ENCODE results near the gene IARS2.
"Not testable (repeated sequence)": the region's sequence is repeated elsewhere in the genome, so short reads cannot be mapped to it uniquely, and the experiment has no call there.

Gene IARS2

DNA sequence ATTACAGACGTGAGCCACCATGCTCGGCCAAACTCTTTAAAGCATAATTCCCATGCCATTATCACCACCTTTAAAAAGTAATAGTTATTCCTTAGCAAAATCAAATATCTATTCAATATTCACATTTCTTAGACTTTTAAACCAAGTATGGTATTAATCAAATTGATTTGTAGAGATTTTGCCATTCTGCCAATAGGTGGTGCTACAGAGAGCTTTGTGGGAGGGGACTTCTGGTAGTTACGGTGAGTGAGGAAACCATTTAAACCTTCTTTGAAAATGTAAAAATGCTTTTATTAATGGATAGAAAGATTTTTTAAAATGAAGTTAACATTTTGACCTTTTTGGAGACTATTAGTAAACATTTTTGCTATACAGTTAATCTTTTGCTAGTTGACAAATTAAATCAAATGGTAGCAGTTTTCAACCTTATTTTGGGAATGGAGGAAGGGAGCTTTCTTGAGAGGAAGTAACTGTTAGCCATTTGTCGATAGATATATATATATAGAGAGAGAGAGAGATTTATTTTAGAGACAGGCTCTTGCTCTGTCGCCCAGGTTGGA is 19.3 kb downstream of the IARS2 start:
- no peak for DNase-seq

DNA sequence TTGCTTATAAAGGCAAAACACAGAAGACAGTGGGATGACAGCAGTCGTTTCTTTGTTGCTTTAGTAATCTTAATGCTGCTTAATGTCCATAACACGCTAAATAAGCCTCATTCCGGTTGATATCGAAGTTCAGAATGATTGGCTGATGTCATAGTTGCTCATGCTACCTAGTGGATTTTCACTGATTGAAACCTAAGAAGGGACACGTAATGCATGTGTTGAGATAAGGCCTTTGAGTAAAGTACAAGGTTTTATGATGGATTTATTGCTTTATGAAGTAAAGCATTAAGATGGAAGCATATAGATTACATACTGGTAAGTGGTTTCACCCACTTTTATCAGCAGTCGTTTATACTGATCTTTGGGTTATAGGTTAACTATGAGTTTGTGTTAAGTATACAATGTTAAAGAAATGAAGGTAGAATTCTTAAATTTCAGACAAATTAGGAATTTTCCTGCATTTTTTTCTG is 25.1 kb downstream of the IARS2 start:
- no peak for DNase-seq

DNA sequence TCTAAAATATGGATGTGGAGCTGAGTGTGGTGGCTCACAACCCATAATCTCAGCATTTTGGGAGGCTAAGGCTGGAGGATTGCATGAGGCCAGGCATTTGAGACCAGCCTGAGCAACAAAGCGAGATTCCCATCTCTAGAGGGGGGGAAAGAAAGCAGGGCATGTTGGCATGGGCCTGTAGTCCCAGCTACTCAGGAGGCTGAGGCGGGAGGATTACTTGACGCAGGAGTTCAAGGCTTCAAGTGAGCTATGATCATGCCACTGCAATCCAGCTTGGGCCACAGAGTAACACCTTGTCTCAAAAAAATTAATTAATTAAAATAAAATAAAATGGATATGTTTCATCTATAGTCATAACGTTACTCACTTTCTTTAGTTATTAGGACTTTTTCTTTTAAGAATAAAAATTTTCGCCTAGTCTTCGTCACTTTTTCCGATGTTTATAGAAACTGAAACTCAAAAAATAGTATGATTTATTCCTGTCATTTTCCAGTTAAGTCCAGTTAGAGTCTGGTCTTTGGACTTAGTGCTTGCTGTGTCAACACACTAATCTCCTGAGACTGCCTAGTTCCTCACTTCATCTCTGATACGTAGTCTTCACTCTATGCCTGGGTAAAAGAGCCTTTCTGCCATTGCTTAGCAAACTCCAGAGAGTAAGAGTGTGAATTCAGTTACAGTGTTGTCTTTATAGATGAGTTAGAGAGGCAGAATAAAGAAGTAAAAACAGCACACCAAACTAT is 28.0 kb downstream of the IARS2 start:
- DNase-seq, result no peak

DNA sequence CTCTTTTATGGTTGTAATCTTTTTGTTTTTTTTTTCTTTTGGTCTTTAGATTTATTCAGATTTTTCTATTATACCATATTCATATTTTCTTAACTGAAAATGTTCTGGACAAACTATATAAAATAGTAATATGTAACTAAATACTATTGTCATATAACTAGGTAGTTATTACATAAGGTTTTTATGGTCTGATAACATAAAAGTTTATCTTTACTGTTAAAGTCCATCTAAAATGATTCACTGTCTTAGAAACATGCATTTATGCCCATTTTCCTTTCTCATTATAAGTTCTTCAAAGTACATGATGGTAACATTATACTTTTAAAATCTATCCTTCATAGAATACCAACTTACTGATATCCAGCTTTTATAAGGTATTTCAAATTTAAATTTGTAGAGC is 29.1 kb downstream of the IARS2 start:
- DNase-seq, result no peak

DNA sequence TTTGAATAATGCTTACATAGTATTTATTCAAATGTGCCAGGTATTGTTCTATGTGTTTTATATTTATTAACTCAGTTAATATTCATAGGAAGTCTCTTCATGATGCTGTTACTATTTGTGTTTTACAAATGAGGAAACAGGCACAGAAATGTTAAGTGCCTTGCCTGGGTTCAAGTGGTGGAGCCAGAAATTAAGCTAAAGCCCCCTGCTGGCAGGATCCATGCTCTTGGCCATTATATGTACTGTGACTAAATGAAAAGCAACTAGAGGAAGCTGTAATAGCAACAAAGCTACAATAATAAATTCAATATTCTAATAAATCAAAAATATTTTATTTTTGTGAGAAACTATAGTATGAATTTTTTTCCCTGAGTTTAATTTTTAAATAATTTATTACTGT is 30.0 kb downstream of the IARS2 start:
- DNase-seq, result no peak

DNA sequence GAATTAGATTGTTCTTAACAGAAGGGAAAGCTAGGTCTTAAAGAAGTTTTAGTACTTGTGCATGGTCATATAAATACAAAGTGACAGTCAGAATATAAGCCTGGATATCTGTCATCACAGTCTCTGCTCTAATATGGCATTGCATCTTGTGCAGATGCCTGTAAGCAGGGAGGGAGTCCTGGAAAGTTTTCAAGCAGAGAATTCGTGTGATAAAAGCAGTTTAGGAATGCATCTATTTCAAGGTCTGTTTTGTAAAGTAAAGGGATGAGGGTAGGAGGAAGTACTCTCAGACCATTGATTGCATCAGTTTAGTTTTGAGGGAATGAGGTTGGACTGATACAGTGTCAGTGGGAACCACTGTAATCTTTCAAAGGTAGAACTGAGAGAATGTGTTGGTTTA is 30.6 kb downstream of the IARS2 start:
- no peak for DNase-seq

DNA sequence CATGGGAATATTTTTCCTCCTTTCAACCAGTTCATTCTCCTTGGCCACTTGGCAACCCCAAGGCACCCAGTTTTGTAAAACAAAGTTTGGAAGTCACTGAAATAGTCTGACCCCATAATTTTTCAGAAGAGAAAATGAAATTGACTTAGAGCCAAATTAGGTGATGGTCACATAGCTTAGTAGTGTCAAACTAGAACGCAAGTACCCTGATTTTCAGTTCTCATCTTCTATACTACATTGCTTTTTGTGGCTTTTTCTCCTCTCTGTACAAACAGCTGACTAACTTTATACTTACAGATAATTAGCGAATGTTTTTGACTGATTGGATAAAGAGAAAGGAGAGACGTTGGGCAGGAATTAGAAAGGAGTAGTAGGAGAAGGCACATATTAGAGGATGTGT is 33.1 kb downstream of the IARS2 start:
- no peak for DNase-seq

DNA sequence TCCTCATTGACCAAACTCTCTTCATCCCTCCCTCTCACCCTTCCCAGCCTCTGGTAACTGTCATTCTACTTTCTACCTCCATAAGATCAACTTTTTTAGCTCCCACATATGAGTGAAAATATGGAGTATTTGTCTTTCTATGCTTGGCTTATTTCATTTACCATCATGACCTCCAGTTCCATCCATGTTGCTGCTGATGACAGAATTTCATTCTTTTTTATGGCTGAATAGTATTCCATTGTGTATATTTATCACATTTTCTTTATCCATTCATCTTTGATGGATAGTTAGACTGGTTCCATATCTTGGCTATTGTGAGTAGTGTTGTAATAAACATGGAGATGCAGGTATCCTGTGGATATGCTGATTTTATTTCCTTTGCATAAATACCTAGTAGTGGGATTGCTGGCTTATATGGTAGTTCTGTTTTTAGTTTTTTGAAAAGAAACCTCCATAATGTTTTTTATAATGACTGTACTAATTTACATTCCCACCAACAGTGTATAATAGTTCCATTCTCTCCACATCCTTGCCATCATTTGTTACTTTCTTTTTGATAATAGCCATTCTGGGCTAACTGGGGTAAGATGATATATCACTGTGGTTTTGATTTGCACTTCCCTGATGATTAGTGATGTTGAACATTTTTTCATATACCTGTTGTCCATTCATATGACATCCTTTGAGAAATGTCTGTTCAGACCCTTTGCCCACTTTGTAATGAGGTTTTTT is 35.7 kb downstream of the IARS2 start:
- DNase-seq, result no peak

DNA sequence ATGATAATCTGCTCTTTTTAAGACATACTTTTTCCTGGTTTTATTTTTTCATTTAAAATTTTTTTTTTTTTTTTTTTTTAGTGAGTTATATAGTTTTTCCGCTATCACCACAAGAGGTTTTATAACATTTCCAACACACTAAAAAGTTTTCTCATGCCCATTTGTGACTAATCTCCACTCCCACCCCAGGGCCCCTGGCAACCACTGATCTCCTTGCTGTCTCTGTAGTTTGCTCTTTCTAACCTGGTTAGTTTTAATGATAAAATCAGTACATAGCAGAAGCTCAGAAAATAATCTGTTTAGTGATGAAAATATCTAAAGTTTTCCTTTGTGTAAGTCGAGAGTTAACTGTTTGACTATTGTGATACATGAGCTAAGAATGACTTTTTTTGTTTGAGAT is 41.8 kb downstream of the IARS2 start:
- no peak for DNase-seq

DNA sequence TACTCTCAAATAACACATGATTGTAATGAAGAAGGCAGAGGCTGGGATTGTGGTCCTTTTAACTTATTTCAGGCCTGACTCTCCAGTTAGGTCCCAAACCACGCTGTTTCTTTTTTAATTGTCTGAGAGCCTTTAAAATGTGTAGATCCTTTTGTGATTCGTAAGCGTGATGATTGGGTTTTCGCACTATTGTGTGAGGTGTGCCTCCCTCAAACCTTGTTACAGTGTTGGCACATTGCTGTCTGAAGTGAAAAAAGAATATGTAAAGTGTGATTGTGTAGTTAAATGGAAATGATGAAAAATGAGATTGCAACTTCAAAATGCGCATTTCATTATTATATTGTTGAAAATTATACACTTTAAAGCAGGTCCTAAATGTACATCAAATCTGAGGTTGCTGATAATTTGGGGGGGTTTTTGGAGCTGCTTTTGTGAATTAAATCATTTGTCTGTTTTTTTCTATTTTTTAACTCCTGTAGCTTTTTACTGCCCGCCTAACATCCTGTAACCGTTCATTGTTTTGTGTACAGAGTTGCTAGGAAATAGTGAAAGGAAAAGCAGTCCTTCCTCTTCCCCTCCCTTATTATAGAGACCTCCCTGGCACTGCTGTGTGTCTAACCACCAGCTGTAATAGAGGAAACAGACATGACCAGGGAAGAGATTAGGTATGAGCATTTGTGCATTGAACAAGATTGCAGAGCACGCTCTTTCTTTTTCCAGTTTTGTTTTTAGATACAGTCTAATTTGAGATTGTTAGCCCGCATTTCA is 43.3 kb downstream of the IARS2 start:
- DNase-seq, result no peak

DNA sequence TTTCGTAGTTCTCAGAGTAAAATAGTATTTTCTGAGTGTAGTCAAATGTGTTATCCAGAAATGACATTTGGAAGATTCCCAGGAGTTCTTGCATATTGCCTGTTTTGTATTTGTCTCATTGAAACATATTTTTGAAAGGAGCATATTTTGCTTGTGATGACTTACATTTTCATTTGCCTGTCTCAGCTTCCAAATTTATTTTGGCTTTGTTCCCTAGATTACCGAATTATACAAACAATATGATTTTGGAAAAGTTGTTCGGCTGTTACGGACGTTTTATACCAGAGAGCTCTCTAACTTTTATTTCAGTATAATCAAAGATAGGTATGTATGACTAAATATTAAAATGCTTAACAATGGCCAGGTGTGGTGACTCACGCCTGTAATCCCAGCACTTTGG is 46.0 kb downstream of the IARS2 start:
- DNase-seq, result no peak

DNA sequence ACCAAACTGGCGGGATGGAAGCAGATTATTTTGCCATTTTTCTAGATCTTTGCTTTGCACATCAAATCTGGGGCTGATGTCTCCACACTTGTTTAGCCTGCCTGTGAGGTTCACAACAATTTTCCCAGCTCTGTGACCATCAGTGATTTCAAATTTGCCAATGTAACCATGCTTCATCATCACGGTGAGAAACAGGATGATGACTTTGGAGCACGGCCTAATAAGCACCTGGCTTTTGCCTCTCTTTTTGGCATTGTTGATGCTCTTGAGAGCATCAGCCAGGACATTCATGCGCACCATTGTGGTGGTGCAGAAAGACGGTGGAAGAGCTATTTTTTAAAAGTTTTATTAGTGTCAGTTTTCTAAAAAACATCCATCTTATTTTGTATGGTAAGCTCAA is 50.1 kb downstream of the IARS2 start:
- no peak for DNase-seq

DNA sequence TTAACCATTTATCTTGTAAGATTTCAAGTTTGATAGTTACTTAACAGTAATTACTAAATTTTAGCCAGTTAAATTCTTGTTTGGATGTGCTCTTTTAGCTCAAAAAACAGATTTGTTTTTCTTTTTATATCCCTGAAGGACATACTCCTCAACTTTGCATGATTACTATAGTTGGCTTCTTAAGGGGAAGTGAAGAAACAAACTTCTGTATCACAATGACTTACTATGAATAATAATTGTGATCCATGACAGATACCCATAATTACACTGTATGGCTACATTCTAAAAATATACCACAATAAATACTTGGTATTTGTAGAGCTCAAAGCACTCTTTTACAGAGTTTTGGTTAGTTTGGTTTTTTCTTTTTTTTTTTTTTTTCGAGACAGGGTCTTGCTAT is 55.8 kb downstream of the IARS2 start:
- no peak for DNase-seq

DNA sequence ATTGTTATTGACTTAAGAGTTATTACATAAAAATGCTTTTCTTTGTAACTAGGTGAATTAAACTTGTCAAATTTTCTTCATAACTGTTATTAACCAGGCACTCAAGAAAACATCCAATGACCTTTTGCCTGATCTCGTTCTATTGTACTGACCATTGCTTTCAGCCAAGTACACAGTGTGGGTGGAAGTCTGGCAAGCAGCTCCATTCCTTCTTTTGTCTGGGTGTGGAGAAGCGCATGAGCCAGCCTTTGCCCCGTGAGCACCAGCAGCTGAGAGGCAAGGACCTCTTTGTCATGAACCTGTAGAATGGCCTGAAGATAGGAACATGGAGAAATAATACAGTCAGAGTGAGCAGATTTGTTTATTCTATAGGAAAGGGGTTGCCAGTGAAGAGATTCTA is 57.5 kb downstream of the IARS2 start:
- no peak for DNase-seq

DNA sequence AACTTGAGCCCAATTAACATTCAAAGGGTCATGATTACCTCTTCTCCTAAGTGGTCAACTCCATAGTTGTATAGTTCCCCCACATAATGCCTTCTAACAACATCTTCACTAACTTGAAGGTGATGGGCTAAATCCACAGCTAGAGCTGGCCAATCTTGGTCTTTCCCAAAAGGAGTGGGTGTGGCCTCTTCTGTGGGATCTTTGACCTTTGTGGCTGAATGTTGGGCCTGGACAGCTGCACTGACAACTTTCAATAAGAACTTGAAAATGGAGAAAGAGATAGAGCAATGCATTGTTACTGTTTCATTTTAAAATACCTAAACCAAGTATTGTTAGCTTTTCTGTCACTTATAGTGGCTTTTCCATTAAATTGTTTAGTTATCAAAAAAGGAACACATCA is 59.2 kb downstream of the IARS2 start:
- DNase-seq, result no peak

DNA sequence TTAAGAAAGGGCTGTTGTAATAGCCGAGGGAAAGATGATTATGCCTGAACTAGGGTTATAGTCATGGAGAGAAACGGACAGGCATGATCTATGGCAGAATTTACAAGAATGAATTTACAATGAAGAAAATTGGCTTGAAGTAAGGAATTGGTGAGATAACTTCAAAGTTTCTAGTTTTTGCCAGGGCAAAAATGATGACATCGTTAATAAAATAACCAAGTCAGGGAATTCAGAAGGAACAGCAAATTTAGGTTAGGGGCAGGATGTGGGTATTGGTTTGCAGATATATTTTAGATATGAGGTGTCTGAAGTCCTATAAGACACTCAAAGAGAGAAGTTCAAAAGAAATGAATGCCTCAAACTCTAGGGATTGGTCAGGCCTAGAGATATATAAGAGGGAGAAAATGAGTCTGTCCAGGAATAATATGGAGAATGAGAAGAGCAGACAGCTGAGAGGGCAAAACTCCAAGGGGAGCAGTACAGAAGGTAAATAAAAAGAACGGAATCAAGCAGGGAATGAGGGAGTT is 62.8 kb downstream of the IARS2 start:
- DNase-seq, result no peak

DNA sequence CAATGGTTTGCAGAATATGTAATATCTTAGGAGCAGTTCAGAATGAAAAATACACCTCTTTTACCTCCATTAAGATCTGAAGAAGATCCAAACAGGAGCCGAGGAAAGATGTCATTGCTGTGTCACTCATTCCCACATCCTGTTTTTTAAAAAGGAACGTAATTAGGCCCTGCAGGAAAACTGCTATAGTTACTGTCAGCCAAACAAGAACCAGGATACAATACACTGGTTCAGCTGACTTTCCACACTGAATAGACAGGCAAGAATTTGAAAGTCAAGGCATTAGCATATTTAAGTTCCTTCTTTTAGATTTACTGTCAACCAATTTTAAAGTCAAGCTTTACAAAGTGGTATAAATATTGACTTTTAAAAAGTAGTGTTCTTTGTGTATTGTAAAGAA is 63.8 kb downstream of the IARS2 start:
- DNase-seq, result no peak

DNA sequence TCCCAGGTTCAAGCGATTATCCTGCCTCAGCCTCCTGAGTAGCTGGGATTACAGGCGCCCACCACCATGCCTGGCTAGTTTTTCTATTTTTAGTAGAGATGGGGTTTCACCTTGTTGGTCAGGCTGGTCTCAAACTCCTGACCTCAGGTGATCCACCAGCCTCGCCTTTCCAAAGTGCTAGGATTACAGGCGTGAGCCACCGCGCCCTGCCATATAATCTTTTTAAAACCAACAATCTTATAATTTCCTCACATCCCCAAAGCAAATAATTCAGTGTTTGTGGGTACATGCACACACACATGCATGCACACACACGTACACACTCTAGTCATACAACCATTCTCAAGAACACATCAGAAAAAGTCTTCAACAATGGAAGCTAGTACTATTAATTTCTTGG is 64.6 kb downstream of the IARS2 start:
- not testable (repeated sequence) for DNase-seq

DNA sequence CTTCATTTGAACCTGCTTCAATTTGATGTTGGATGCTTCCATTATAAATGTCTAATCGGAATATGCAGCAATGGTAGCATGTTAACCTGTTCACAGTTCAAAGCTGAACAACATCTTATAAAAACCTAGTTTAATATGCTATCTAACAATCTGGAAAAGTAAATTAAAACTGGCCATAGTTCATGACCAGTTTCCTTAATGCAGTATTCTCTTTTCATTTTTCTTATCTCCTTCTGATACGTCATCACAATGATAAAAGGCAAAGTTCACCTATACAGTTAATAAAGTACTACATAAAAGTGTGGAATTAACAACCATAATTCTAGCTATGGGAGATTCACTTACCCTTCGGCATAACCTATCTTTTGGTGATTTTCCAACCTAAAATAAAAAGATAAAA is 65.1 kb downstream of the IARS2 start:
- DNase-seq, result no peak

DNA sequence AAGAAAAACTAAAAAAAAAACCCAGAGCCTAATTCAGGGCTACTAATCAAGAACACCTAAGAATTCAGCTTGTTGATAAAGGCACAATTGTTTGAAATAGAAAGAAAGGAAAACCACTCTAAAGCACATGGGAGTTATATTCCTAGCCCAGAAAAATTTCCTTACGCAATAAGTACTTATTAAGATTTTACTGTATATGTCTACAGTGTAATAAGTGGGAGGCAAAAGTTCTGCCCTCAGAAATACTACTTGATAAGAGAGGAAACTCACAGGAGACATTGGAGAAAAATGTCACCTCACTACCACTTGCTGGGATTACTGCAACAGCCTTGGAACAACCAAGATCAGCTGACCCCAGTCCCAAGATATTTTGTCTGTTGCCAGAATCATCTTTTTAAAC is 66.1 kb downstream of the IARS2 start:
- DNase-seq, result no peak

DNA sequence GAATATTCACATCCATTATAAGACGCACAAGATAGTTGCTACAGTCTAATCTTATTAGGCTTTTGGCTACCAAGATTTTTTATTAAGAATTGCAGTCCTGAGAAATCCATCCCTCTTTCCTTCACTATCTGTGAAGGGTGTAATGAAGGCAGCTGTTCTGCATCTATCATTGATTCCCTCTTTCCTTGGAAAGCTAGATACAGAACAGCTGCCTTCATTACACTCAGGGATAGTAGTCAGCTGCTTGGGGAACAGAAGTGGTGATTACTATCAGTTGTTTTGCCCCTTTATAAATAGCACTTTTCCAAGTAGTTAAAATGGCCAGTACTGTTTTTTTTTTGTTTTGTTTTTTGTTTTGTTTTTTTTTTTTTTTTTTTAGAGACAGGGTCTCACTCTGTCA is 70.2 kb downstream of the IARS2 start:
- DNase-seq, result no peak

DNA sequence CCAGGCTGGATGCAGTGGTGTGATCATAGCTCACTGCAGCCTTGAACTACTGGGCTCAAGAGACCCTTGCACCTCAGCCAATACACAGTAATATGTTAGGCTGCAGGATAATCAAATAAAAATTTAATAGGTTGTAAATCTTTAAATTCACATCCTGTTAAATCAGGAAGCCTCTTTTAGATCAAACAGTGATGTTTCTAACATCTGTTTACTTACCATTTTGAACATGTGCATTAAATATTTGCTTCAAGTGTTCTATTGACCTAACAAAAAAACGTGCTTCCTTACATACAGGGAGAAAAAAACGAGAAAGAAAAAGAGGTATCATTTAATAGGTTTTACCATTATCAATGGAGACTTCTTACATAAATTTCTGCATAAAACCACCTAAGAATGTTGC is 70.6 kb downstream of the IARS2 start:
- DNase-seq, result no peak

DNA sequence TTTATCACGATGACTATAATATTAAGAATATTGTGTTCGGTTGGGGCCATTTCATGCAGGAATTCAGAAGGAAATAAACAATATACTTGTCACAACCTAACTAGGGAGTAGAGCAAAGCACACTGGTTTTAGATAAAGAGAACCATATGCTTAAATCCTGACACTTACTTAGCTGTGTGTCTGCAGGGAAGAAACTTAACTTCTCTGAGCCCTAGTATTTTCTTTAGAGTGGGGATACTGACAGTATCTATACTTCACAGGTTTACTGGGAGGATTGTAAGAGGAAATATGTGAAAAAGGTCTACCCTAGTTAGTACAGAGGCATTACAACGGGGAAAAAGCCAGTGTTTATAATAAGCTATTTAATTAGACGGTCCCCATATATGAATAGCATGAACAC is 72.9 kb downstream of the IARS2 start:
- no peak for DNase-seq
